ENCODE measurements around the gene GPR84.

Gene GPR84

GRCh38 chr12:54324617-54325441, 39.5 kb downstream of the GPR84 start, which contains the start of gene COPZ1:
Gene COPZ1, plus strand, starts transcription at chr12:54325131. Its CDS starts 33 bp downstream, at chr12:54325164.
- peak; percentile 88 for DNase-seq (ENCODE audit: low read depth)

DNA sequence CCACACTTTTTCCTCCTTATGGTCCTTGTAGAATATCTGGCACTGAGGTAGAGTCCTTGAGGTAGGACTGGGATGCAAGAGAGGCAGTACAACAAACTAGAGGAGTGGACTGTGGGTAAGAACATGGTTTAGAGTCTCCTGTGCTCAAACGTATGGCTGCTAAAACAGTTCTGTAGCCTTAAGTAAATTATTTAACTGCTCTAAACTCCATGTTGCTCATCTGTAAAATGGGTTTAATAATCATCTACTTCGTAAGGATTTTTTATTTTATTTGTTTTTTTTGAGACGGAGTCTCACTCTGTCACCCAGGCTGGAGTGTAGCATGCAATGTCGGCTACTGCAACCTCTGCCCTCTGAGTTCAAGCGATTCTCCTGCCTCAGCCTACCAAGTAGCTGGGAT, 42.9 kb downstream of the GPR84 start:
- DNase-seq (ENCODE audit: low read depth), result no peak

All from stimulated activated CD8-positive, alpha-beta memory T cell treated with anti-CD3 and anti-CD28 coated beads, Interleukin-12 subunit alpha, Interleukin-12 subunit beta, amount 100 ng/mL, for 1 hour (primary cell).